DMS53 (cell line): ENCODE measurements around the gene AMMECR1L.
"Not testable (repeated sequence)": the region's sequence is repeated elsewhere in the genome, so short reads cannot be mapped to it uniquely, and the experiment has no call there.

Source experiments
- DNase-seq: peaks from one replicate; lab custom pipeline; 2025; lab: John Stamatoyannopoulos, UW

AMMECR1L gene

GRCh38 chr2:127841466-127842178 lies 44.1 kb downstream of the AMMECR1L start:
- no peak for DNase-seq

GRCh38 chr2:127840893-127841292 lies 44.9 kb downstream of the AMMECR1L start:
- no peak for DNase-seq

- DNase-seq: no peak
These were observed 50.8 kb downstream of the AMMECR1L start for GRCh38 chr2:127834951-127835350.

GRCh38 chr2:127829845-127830246 lies 55.9 kb downstream of the AMMECR1L start:
- peak; percentile 44 for DNase-seq

GRCh38 chr2:127826708-127827107 lies 59.0 kb downstream of the AMMECR1L start:
- not testable (repeated sequence) for DNase-seq

GRCh38 chr2:127826047-127826446 lies 59.7 kb downstream of the AMMECR1L start:
- DNase-seq: peak; percentile 16

GRCh38 chr2:127820080-127820668 lies 65.6 kb downstream of the AMMECR1L start:
- DNase-seq: peak; percentile 32

GRCh38 chr2:127818794-127819425 lies 66.8 kb downstream of the AMMECR1L start:
- DNase-seq: no peak

GRCh38 chr2:127818241-127818640 lies 67.5 kb downstream of the AMMECR1L start:
- no peak for DNase-seq

GRCh38 chr2:127814677-127815076 lies 71.1 kb downstream of the AMMECR1L start:
- DNase-seq: no peak

- DNase-seq: not testable (repeated sequence)
These were observed 73.3 kb downstream of the AMMECR1L start for GRCh38 chr2:127812441-127812840.
